Epithelial cell of proximal tubule (primary cell): ENCODE results near the gene TCP11L2. TPM values are rescaled to one million over a fixed set of nuclear protein-coding genes. Genes with fewer than 3 reads are reported as not detected.
A peak's percentile ranks its signal among the peaks of the same experiment; 100 is the strongest.

Source experiments
- DNase-seq: peaks from one replicate; pipeline ENCODE4 v3.0.0-alpha.2; 2011; ENCODE audit warnings: low read depth
- H3K4me3 ChIP-seq: 2 replicates; pipeline ENCODE4 v1.5.1; 2011; ENCODE audit warnings: low read depth, mild to moderate bottlenecking, low read length
- total RNA-seq: library from RNA; depleted of rRNA; stranded (reverse); fragments of >200 nt; gene quantifications from 2 replicates; pipeline ENCODE4 v1.2.3, GENCODE V29; 2015
- TF ChIP-seq, protein P1 (sequence below): conservative IDR thresholded peaks from 2 replicates; pipeline ENCODE4 v1.5.1; 2012; ENCODE audit warnings: low read depth, mild to moderate bottlenecking, low read length

The TCP11L2 gene
- total RNA-seq, 1 donor from 2014 or later: 2.9 TPM

DNA sequence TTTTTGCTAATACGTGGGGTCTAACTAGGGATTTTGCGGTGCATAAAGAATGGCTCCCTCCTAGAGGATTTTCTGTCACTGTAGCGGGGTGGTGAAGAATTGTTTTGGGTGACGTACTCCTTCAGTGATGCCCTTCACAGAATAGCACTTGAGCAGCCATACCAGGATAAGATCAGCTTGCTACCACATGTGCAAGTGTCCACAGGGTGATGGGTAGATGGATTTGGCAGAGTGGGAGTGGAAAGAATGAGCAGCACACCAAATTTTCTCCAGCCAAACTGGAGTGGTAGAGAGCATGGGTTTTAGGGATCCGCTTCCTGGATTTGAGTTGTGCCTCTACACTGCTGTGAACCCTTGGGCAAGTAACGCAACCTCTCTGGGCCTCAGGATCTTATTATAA lies 2.3 kb downstream of the TCP11L2 start:
- no peak for DNase-seq
- H3K4me3 ChIP-seq: no peak overlapping the region
- TF ChIP-seq, protein P1, sequence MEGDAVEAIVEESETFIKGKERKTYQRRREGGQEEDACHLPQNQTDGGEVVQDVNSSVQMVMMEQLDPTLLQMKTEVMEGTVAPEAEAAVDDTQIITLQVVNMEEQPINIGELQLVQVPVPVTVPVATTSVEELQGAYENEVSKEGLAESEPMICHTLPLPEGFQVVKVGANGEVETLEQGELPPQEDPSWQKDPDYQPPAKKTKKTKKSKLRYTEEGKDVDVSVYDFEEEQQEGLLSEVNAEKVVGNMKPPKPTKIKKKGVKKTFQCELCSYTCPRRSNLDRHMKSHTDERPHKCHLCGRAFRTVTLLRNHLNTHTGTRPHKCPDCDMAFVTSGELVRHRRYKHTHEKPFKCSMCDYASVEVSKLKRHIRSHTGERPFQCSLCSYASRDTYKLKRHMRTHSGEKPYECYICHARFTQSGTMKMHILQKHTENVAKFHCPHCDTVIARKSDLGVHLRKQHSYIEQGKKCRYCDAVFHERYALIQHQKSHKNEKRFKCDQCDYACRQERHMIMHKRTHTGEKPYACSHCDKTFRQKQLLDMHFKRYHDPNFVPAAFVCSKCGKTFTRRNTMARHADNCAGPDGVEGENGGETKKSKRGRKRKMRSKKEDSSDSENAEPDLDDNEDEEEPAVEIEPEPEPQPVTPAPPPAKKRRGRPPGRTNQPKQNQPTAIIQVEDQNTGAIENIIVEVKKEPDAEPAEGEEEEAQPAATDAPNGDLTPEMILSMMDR: no peak

DNA sequence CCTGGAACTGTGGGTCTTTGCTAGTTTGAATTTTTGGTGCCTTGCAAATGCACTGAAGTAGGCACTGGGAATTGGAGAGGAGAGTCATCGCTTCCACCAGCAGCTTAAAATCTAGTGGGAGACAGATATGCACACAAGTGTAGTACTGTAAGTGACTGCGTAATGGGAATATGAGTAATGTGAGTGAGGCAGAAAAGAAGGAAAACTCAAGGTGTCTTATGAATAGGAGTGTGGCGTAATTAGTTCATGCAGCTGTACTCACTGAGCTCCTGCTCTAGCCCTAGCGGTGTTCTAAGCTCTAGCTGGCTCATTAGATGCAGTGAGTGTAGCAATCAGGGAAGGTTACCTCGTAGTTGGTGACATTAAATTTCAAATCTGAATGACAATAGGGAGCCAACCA lies 2.8 kb downstream of the TCP11L2 start:
- DNase-seq: no peak
- TF ChIP-seq, protein P1: no peak
- no peak overlapping the region for H3K4me3 ChIP-seq

DNA sequence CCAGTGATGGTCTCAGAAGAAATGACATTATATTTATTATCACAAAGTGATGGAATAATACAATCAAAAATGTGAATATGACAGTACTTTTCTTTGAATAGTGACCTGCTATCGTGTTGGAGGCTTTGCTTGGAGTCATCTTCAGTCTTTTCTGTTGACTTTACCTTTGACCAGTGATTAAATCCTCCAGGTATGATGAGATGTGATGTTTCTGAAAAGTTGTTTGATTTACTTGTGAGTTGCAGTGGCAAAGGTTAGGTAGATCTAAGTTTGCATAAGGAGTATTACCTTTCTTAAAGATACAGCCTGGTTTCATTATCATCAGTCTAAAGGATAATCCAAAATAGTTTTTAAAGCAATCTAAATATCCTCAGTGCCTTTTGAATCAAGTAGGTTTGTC lies 4.6 kb downstream of the TCP11L2 start:
- TF ChIP-seq, protein P1: no peak
- H3K4me3 ChIP-seq: no peak overlapping the region
- DNase-seq: no peak

DNA sequence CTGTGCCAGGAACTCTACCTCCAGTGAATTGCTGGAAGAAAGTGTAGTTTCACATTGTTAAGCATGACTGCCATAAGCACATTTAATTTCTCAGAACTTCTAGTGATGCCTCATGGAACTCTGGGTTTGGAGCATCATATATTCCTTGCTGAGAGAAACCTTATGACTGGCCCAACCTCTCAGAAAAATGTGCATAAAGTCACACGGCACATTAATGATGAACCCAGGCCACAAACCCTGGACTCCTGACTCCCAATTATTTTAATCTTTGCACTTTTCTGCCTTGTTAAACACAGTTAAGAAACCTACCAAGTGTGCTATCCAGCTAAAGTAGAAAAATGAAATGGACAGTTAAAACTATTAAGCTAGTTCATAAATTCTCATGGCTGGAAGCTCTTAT lies 5.6 kb downstream of the TCP11L2 start:
- DNase-seq: no peak
- H3K4me3 ChIP-seq: no peak overlapping the region
- TF ChIP-seq, protein P1: no peak

DNA sequence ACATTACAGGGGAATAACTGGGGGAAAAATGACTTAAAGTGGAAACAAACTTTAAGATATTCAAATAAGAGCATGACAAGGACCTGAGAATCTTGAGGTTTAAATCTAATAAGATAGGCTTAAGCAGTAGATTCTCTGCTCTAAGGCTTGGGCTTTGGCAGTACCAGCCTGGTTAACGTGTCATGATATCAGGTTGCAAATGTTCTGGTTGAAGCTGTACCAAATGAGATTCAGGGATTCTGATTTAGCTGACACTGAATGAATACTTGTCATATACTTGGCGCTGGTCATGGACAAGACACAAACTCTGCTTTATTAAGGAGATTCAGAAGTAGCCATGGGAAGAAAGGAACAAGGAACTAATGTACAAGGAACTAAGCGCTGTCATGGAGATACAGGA lies 6.1 kb downstream of the TCP11L2 start:
- H3K4me3 ChIP-seq: no peak overlapping the region
- TF ChIP-seq, protein P1: no peak
- DNase-seq: no peak

DNA sequence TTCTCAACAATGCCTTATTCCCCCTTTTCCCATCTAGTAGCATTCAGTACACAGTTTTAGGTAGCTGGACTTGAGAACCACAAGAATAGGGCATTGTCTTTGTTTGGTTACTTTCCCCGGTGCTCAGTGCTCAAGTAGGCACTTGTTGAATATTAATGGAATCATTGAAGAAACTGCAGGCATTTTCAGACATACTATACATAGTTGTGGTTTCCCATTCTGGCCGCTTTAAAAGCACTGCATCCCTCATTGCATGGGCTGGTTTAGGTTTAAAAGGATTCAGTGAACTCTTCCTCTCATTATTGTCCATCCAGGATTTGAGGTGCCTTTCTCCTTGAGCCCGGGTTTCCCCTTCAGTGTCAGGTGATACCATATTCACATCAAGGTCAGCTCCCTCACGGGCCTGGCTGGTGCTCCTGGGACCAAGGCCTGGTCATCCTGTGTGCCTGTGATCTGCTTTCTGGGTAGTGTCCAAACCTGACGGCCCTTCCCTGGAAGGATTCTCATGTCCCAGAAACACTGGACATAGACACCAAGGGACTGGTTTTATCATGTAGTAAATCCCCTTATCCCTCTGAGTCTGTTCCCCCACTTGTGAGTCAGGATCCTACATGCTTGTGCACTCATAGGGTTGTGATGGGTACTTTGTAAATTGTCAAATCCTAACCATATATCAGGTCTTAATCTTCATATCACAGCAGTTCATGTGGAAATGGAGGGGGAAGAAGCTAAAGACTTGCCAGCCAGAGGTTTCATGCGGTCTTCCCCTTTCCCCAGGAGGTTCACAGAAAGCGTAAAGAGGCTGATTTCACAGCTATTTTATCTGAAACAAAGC lies 7.4 kb downstream of the TCP11L2 start:
- peak; percentile 63 for DNase-seq
- no peak overlapping the region for H3K4me3 ChIP-seq
- TF ChIP-seq, protein P1: no peak

DNA sequence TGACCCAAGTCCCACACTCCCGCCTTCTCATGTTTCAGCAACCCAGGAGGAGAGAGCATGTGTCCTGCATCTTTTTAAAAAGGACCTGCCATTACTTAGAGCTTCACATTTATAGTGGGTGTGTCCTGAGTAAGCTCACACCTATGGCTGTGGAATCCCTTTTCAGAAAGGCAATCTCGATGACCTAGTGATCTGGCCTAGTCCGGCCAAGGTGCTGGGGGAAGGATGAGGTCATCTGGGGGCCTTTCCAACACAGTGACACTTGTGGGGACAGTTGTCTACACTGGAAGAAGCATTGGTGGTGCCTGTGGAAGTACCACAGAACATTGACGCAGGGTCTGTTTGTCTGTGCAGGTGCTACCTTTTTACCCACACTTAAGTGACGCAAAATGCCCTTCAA lies 8.2 kb downstream of the TCP11L2 start:
- no peak overlapping the region for H3K4me3 ChIP-seq
- TF ChIP-seq, protein P1: no peak
- no peak for DNase-seq
